GM15510 (cell line): ENCODE results near the gene ADAMTS19.

Source experiments
- POLR2A ChIP-seq: IDR thresholded peaks from 3 replicates; pipeline ENCODE4 v1.6.1; 2011; ENCODE audit warnings: borderline replicate concordance; ENCODE audit not compliant: insufficient read length; ENCODE audit errors: extremely low read depth

ADAMTS19 gene

GRCh38 chr5:129664336-129664937 is 204.3 kb downstream of the ADAMTS19 start:
- TF ChIP-seq POLR2A = no peak

- no peak for TF ChIP-seq POLR2A
Observed at GRCh38 chr5:129670957-129671500, 210.9 kb downstream of the ADAMTS19 start.

- no peak for TF ChIP-seq POLR2A
Observed at GRCh38 chr5:129672006-129672405, 211.9 kb downstream of the ADAMTS19 start.

GRCh38 chr5:129679671-129680070 is 219.6 kb downstream of the ADAMTS19 start:
- no peak for TF ChIP-seq POLR2A

GRCh38 chr5:129687941-129688340 is 227.8 kb downstream of the ADAMTS19 start:
- TF ChIP-seq POLR2A = no peak

- no peak for TF ChIP-seq POLR2A
Observed at GRCh38 chr5:129689045-129689444, 228.9 kb downstream of the ADAMTS19 start.

GRCh38 chr5:129691220-129691619 is 231.1 kb downstream of the ADAMTS19 start:
- TF ChIP-seq POLR2A = no peak

- TF ChIP-seq POLR2A = no peak
Observed at GRCh38 chr5:129696636-129697035, 236.5 kb downstream of the ADAMTS19 start.

GRCh38 chr5:129698661-129699060 is 238.6 kb downstream of the ADAMTS19 start:
- no peak for TF ChIP-seq POLR2A

- no peak for TF ChIP-seq POLR2A
Observed at GRCh38 chr5:129716235-129716634, 256.1 kb downstream of the ADAMTS19 start.

- no peak for TF ChIP-seq POLR2A
Observed at GRCh38 chr5:129716651-129717050, 256.6 kb downstream of the ADAMTS19 start.

- TF ChIP-seq POLR2A = no peak
Observed at GRCh38 chr5:129717751-129718310, 257.7 kb downstream of the ADAMTS19 start.

- TF ChIP-seq POLR2A = no peak
Observed at GRCh38 chr5:129718471-129719090, 258.5 kb downstream of the ADAMTS19 start.

- no peak for TF ChIP-seq POLR2A
Observed at GRCh38 chr5:129724222-129724621, 264.1 kb downstream of the ADAMTS19 start.

GRCh38 chr5:129724647-129725046 is 264.5 kb downstream of the ADAMTS19 start:
- no peak for TF ChIP-seq POLR2A

- no peak for TF ChIP-seq POLR2A
Observed at GRCh38 chr5:129739773-129740172, 279.7 kb downstream of the ADAMTS19 start.
